Fibroblast of lung (primary cell): ENCODE data around the gene DNAJB6.

ENCODE experiments used
- CTCF ChIP-seq, 2 donors: IDR thresholded peaks in 1 of 2; conservative IDR thresholded peaks in 1 of 2; 1 replicate in 1 of 2; 2 replicates in 1 of 2; pipeline ENCODE4 v1.5.1; 2011 to 2012; ENCODE audit warnings: low read length in 2 of 2, control low read depth in 1 of 2, inconsistent platforms in 1 of 2, low read depth in 1 of 2, mild to moderate bottlenecking in 1 of 2
- EZH2 ChIP-seq: IDR thresholded peaks from 2 replicates; pipeline ENCODE4 v1.5.1; 2012; ENCODE audit warnings: low read length, control low read depth, mild to moderate bottlenecking; ENCODE audit errors: missing control alignments

- TF ChIP-seq CTCF (conservative IDR thresholded peaks at IDR 0.05 in 1 of 2, IDR thresholded peaks at IDR 0.05 in 1 of 2; ENCODE audit: low read depth in 1 of 2, low read length in 2 of 2) (no peak), EZH2 (no peak)
These were observed 96.8 kb downstream of the DNAJB6 start for GRCh38 chr7:157433628-157434027.
